ENCODE measurements around the gene RNASE8. TPM values are rescaled to one million over a fixed set of nuclear protein-coding genes. Genes with fewer than 3 reads are reported as not detected.
A peak's percentile ranks its signal among the peaks of the same experiment; 100 is the strongest.

Gene RNASE8
- total RNA-seq, 1 experiment from 2014 or later: not detected

- no TSS peak for BruUV-seq (replicated peaks)
- TF ChIP-seq SIN3A (IDR thresholded peaks at IDR 0.05; ENCODE audit: borderline replicate concordance, insufficient read depth, low read depth, low read length) (no peak), REST (IDR thresholded peaks at IDR 0.05; ENCODE audit: insufficient read depth in 1 of 2, low read depth in 2 of 2, low read length in 1 of 2) (no peak), TCF7L2 (IDR thresholded peaks at IDR 0.05; ENCODE audit: low read depth, low read length) (no peak), POLR2AphosphoS5 (IDR thresholded peaks at IDR 0.05; ENCODE audit: low read depth, low read length) (no peak), CTCF (IDR thresholded peaks at IDR 0.05) (no peak)
- ChIA-PET CTCF (no interaction called here), POLR2A (no interaction called here)
- H3K4me3 ChIP-seq (ENCODE audit: low read depth in 2 of 2, low read length in 2 of 2): no peak overlapping the region
- no peaks in the 10 kb centered on the region for H3K27me3 ChIP-seq (ENCODE audit: control insufficient read depth, insufficient read depth, low read length)
- in situ Hi-C loops (cut with HindIII; ENCODE audit: low pct_unique_long_range_greater_than_20kb, low sequenced_read_pairs) (no loop called here), intact Hi-C loops (cut with micrococcal nuclease; ENCODE audit: unreplicated experiment) (no loop called here)
- peak overlapping the region; percentile 39; the same call in 1 of the 2 replicates for H3K27ac ChIP-seq (ENCODE audit: low read length)
- peaks cover 17% of the 10 kb centered on the region for H3K4me1 ChIP-seq (ENCODE audit: control insufficient read depth, insufficient read depth, low read length)
- DNase-seq (ENCODE audit: low read depth, low spot score) (no peak), ATAC-seq (no peak)
- no peaks in the 10 kb centered on the region for H3K36me3 ChIP-seq (ENCODE audit: control insufficient read depth, insufficient read depth, low read length)
- no peaks in the 10 kb centered on the region for H3K9me3 ChIP-seq (ENCODE audit: control insufficient read depth, insufficient read depth, low read depth, low read length)
These were observed 44.3 kb downstream of the RNASE8 start for GRCh38 chr14:21101802-21102413.

GRCh38 chr14:21102521-21103410 lies 45.1 kb downstream of the RNASE8 start:
- POLR2A ChIA-PET: interaction anchor here (0.5 kb wide), 1 partner anchor 102 kb away, joined by 3 read pairs; no protein-coding TSS in a partner anchor
- no peaks in the 10 kb centered on the region for H3K9me3 ChIP-seq (ENCODE audit: control insufficient read depth, insufficient read depth, low read depth, low read length)
- peaks cover 17% of the 10 kb centered on the region for H3K4me1 ChIP-seq (ENCODE audit: control insufficient read depth, insufficient read depth, low read length)
- in situ Hi-C loops (cut with HindIII; ENCODE audit: low pct_unique_long_range_greater_than_20kb, low sequenced_read_pairs): no loop called here
- intact Hi-C loops (cut with micrococcal nuclease; ENCODE audit: unreplicated experiment): no loop called here
- H3K27ac ChIP-seq (ENCODE audit: low read length): peak overlapping the region; percentile 92
- no peak for ATAC-seq
- no peaks in the 10 kb centered on the region for H3K36me3 ChIP-seq (ENCODE audit: control insufficient read depth, insufficient read depth, low read length)
- no peak for DNase-seq (ENCODE audit: low read depth, low spot score)
- peak overlapping the region; percentile 65 to 77 for H3K4me3 ChIP-seq (ENCODE audit: low read depth in 2 of 2, low read length in 2 of 2)
- H3K27me3 ChIP-seq (ENCODE audit: control insufficient read depth, insufficient read depth, low read length): no peaks in the 10 kb centered on the region
- TF ChIP-seq POLR2AphosphoS5 (IDR thresholded peaks at IDR 0.05; ENCODE audit: low read depth, low read length) (no peak), TCF7L2 (IDR thresholded peaks at IDR 0.05; ENCODE audit: low read depth, low read length) (no peak), SIN3A (IDR thresholded peaks at IDR 0.05; ENCODE audit: borderline replicate concordance, insufficient read depth, low read depth, low read length) (no peak), REST (IDR thresholded peaks at IDR 0.05; ENCODE audit: insufficient read depth in 1 of 2, low read depth in 2 of 2, low read length in 1 of 2) (no peak), CTCF (IDR thresholded peaks at IDR 0.05) (no peak)
- CTCF ChIA-PET: interaction anchor here (0.8 to 1.0 kb wide), 2 partner anchors 10 to 98 kb away, joined by 3 read pairs; no protein-coding TSS in a partner anchor
- BruUV-seq (replicated peaks): TSS peak; percentile 53

Data from Panc1 (cell line).